Upper lobe of right lung (tissue), 1 donor: ENCODE results near the gene EYA2. TPM values are rescaled to one million over a fixed set of nuclear protein-coding genes. Genes with fewer than 3 reads are reported as not detected.
A peak's percentile ranks its signal among the peaks of the same experiment; 100 is the strongest.

Source experiments
- ATAC-seq: fragments of 200-7000 bp; cut with Tn5 transposase; one replicate; pipeline ENCODE4 v1.9.1; 2020; ENCODE audit warnings: mild to moderate bottlenecking, moderate library complexity
- DNase-seq: peaks from one replicate; pipeline ENCODE4 v3.0.0-alpha.2; 2020
- H3K27ac ChIP-seq: fragments of 200-600 bp; one replicate; pipeline ENCODE4 v1.8.0; 2022
- H3K27me3 ChIP-seq: fragments of 200-600 bp; one replicate; pipeline ENCODE4 v1.8.0; 2022; ENCODE audit warnings: mild to moderate bottlenecking
- H3K36me3 ChIP-seq: fragments of 200-600 bp; one replicate; pipeline ENCODE4 v1.8.0; 2022
- H3K4me1 ChIP-seq: fragments of 200-600 bp; one replicate; pipeline ENCODE4 v1.8.0; 2022
- H3K4me3 ChIP-seq: fragments of 200-600 bp; one replicate; pipeline ENCODE4 v1.8.0; 2022; ENCODE audit warnings: mild to moderate bottlenecking
- H3K9me3 ChIP-seq: fragments of 200-600 bp; one replicate; pipeline ENCODE4 v1.8.0; 2022
- intact Hi-C: fragments of 100-400 bp; cut with DNase I; formaldehyde crosslinking; loops from one replicate; pipeline ENCODE4 v1.11.0; 2022
- total RNA-seq: library from RNA; stranded (reverse); fragmentation: NEBNext Ultra II Directional; extraction: Animal tissue kit (Norgen Biotek cat#: 25700); gene quantifications from one replicate; pipeline ENCODE4 v1.2.1, GENCODE V29; 2021
- TF ChIP-seq, protein P1 (sequence below): fragments of 200-600 bp; IDR thresholded peaks from one replicate; pipeline ENCODE4 v1.8.0; 2022; ENCODE audit warnings: antibody characterized with exemption
- donor health status: DM: no; HTN: yes; CAD: no; lungs with severe emphysema.

Gene EYA2
- total RNA-seq, 1 donor from 2014 or later = 1.8 TPM

DNA sequence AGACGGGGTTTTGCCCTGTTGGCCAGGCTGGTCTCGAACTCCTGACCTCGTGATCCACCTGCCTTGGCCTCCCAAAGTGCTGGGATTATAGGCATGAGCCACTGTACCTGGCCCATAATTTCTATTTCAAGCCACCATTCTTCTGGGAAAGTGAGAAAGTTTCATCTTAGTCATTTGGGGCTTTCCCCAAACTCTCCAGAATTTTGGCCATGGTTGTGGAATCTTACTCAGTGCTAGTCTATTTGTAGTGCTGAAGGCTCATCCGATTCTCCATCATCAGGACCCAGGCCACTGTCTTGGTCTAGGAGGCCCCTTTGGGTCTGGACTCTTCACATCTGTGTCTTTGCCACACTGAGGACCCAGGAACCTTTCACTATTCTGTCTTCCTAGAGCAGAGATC, 164.9 kb downstream of the EYA2 start:
- H3K27ac ChIP-seq = no peak overlapping the region
- intact Hi-C loops = no loop called here
- TF ChIP-seq, protein P1, sequence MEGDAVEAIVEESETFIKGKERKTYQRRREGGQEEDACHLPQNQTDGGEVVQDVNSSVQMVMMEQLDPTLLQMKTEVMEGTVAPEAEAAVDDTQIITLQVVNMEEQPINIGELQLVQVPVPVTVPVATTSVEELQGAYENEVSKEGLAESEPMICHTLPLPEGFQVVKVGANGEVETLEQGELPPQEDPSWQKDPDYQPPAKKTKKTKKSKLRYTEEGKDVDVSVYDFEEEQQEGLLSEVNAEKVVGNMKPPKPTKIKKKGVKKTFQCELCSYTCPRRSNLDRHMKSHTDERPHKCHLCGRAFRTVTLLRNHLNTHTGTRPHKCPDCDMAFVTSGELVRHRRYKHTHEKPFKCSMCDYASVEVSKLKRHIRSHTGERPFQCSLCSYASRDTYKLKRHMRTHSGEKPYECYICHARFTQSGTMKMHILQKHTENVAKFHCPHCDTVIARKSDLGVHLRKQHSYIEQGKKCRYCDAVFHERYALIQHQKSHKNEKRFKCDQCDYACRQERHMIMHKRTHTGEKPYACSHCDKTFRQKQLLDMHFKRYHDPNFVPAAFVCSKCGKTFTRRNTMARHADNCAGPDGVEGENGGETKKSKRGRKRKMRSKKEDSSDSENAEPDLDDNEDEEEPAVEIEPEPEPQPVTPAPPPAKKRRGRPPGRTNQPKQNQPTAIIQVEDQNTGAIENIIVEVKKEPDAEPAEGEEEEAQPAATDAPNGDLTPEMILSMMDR = no peak
- H3K4me1 ChIP-seq = no peaks in the 10 kb centered on the region
- no peak overlapping the region for H3K4me3 ChIP-seq
- no peaks in the 10 kb centered on the region for H3K36me3 ChIP-seq
- ATAC-seq (no peak), DNase-seq (no peak)
- no peaks in the 10 kb centered on the region for H3K27me3 ChIP-seq
- H3K9me3 ChIP-seq = no peaks in the 10 kb centered on the region

- intact Hi-C loops = no loop called here
- no peak for DNase-seq
- no peak overlapping the region for H3K4me3 ChIP-seq
- no peaks in the 10 kb centered on the region for H3K27me3 ChIP-seq
- H3K9me3 ChIP-seq = no peaks in the 10 kb centered on the region
- no peaks in the 10 kb centered on the region for H3K36me3 ChIP-seq
- peak; percentile 77 for ATAC-seq
- H3K4me1 ChIP-seq = no peaks in the 10 kb centered on the region
- no peak overlapping the region for H3K27ac ChIP-seq
- TF ChIP-seq, protein P1 = no peak
Measured at GRCh38 chr20:47061549-47061948, 166.9 kb downstream of the EYA2 start.

DNA sequence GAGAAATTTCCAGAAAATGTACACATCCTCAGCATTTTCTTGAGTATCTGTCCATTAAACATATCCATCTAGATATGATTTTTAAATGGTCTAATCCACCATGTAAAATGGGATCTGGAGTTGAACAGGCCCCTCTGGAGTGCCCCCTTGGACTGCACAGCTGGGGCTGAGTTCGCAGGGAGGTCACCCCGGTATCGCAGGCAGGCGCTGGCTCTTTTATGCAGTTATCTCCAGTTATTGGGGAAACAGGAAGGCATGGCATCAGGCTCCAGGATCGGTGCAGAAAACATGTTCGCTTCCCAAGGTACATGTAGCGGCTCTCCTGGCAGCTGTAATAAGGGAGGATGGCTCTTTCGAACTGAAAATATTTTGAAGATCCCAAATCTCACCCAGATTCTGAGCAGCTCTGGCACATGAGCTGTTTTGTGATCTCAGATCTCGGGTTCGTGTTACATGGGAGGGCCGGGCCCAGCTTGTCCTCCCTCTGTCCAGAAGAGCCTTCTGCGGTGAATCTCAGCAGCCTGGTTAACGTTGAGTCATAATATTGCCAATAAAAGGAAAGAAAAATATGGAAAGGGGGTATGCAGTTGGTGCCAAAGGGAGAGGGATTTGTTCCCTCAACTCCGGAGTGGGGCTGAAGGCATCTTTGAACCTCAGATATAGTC, 167.7 kb downstream of the EYA2 start:
- H3K4me3 ChIP-seq = no peak overlapping the region
- DNase-seq = no peak
- H3K9me3 ChIP-seq = peaks cover 8% of the 10 kb centered on the region
- H3K36me3 ChIP-seq = no peaks in the 10 kb centered on the region
- no peak for ATAC-seq
- H3K27me3 ChIP-seq = no peaks in the 10 kb centered on the region
- no peaks in the 10 kb centered on the region for H3K4me1 ChIP-seq
- TF ChIP-seq, protein P1 = no peak
- intact Hi-C loops = no loop called here
- H3K27ac ChIP-seq = no peak overlapping the region

DNA sequence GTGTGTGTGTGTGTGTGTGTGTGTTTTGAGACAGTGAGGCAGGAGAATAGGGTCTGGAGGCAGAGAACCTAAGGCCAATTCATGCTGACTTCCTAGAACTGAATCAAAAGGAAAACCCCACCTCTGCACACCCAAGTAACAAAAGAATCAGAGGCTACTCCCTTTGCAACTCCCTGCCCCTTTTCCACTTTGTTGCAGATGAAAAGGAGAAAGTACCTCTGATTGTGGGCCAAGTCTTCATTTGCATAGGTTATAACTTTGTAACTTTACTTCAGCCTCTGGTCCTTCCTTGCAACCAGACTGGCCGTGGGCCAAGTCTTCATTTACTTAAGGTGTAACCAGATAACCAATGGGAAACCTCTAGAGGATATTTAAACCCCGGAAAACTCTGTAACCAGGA, 168.8 kb downstream of the EYA2 start:
- TF ChIP-seq, protein P1 = no peak
- Histone ChIP-seq H3K27me3 (no peaks in the 10 kb centered on the region), H3K4me3 (no peak overlapping the region), H3K36me3 (no peaks in the 10 kb centered on the region), H3K9me3 (peaks cover 17% of the 10 kb centered on the region), H3K4me1 (no peaks in the 10 kb centered on the region), H3K27ac (no peak overlapping the region)
- intact Hi-C loops = no loop called here
- no peak for ATAC-seq
- DNase-seq = no peak

DNA sequence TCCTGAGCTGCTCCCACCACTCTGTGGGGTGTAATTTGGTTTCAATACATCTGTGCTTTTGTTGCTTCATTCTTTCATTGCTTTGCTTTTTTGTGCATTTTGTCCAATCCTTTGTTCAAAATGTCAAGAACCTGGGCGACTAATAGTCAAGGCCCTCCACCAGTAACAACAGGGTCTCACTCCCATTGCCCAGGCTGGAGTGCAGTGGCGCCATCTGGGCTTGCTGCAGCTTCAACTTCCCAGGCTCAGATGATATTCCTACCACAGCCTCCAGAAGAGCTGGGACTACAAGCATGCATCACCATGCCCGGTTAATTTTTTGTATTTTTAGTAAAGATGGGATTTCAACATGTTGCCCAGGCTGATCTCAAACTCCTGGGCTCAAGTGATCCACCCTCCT, 169.2 kb downstream of the EYA2 start:
- intact Hi-C loops = no loop called here

More for the DNA sequence above, 169.2 kb downstream of the EYA2 start:
- ATAC-seq (no peak), DNase-seq (no peak)
- H3K4me1 ChIP-seq = no peaks in the 10 kb centered on the region
- H3K36me3 ChIP-seq = no peaks in the 10 kb centered on the region
- TF ChIP-seq, protein P1 = no peak
- no peak overlapping the region for H3K4me3 ChIP-seq
- H3K9me3 ChIP-seq = peaks cover 20% of the 10 kb centered on the region
- no peaks in the 10 kb centered on the region for H3K27me3 ChIP-seq
- H3K27ac ChIP-seq = no peak overlapping the region
